ENCODE results near the gene KCNIP3. TPM values are rescaled to one million over a fixed set of nuclear protein-coding genes. Genes with fewer than 3 reads are reported as not detected.
A peak's percentile ranks its signal among the peaks of the same experiment; 100 is the strongest.

The KCNIP3 gene
- total RNA-seq, 1 experiment from 2014 or later, result 19.1 TPM

DNA sequence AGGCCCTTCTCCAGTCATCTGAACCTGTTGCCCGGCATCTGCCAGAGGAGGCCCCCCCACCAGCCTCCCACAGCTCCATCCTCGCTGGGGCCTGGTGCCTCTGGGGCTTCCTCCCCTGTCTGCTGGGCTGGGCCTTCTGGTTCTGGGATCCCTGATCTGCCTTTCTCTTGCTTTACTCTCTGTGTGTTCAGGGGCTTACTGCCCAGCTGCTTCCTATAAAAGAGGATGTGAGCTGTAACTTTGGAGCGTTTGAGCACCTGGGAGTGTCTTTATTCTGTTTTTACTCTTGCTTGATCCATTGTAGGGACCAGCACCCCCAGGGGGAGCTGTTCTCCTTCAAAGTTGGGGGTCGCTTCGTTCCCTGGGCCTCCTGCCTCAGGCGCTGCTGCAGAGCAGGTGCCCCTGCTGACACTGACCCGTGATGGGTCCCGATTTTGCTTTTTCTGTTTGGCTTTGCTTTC is 82.3 kb downstream of the KCNIP3 start:
- no peaks in the 10 kb centered on the region for H3K4me1 ChIP-seq (ENCODE audit: insufficient read depth, low read length)
- H3K27ac ChIP-seq (ENCODE audit: low read length), result no peak overlapping the region
- no peak overlapping the region for H3K4me3 ChIP-seq (ENCODE audit: low read length)
- TF ChIP-seq, protein P1, sequence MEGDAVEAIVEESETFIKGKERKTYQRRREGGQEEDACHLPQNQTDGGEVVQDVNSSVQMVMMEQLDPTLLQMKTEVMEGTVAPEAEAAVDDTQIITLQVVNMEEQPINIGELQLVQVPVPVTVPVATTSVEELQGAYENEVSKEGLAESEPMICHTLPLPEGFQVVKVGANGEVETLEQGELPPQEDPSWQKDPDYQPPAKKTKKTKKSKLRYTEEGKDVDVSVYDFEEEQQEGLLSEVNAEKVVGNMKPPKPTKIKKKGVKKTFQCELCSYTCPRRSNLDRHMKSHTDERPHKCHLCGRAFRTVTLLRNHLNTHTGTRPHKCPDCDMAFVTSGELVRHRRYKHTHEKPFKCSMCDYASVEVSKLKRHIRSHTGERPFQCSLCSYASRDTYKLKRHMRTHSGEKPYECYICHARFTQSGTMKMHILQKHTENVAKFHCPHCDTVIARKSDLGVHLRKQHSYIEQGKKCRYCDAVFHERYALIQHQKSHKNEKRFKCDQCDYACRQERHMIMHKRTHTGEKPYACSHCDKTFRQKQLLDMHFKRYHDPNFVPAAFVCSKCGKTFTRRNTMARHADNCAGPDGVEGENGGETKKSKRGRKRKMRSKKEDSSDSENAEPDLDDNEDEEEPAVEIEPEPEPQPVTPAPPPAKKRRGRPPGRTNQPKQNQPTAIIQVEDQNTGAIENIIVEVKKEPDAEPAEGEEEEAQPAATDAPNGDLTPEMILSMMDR (conservative IDR thresholded peaks at IDR 0.05; ENCODE audit: low read depth, low read length), result peak; percentile 35; the same call in 1 of the 2 replicates
- TF ChIP-seq EZH2 (IDR thresholded peaks at IDR 0.05; ENCODE audit: low read length, unreplicated experiment) (no peak), EZH2phosphoT487 (IDR thresholded peaks at IDR 0.05; ENCODE audit: borderline replicate concordance, low read length) (no peak)
- H3K36me3 ChIP-seq (ENCODE audit: low read depth, low read length), result no peaks in the 10 kb centered on the region
- no peak overlapping the region for H2AFZ ChIP-seq (ENCODE audit: low read length)
- H3K9me2 ChIP-seq (replicated peaks; ENCODE audit: low read length), result no peaks in the 10 kb centered on the region
- H3K9ac ChIP-seq (ENCODE audit: low read length), result no peak overlapping the region
- H3K9me3 ChIP-seq (ENCODE audit: low read length), result no peaks in the 10 kb centered on the region
- no TSS peak for BruUV-seq (replicated peaks)
- no peaks in the 10 kb centered on the region for H3K27me3 ChIP-seq (ENCODE audit: low read length)
- no peaks in the 10 kb centered on the region for H4K20me1 ChIP-seq (ENCODE audit: low read length)
- no peaks in the 10 kb centered on the region for H3K79me2 ChIP-seq (ENCODE audit: low read length)
- no peak for DNase-seq
- ATAC-seq, result no peak
- ChIA-PET CTCF (interaction anchor here (0.6 kb wide), 1 partner anchor 9 kb away, joined by 3 read pairs; no protein-coding TSS in a partner anchor), POLR2A (ENCODE audit: unreplicated experiment) (no interaction called here)
- intact Hi-C loops (cut with micrococcal nuclease), result no loop called here
- H3F3A ChIP-seq (ENCODE audit: low read length, unreplicated experiment), result no peaks in the 10 kb centered on the region
- H3K4me2 ChIP-seq (ENCODE audit: low read length), result no peak overlapping the region

DNA sequence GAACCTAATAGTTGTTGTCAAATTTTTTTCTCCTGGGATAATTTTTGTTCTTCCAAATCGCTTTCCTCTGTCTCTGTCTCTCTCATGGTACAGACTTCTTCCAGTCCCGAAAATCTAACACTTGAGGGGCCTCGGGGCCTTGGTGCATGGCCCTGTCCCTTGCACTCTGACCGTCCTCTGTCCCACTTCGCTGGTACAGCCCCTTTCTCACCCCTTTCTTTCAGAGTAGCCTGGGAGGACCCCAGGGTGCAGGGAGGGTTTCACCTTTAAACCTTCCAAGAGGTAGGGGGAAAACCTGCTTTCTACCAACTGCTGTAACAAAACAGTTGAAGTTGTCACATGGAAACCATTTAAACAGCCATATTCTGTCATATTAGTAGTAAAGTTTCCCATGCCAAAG is 83.1 kb downstream of the KCNIP3 start:
- no peaks in the 10 kb centered on the region for H3F3A ChIP-seq (ENCODE audit: low read length, unreplicated experiment)
- H3K27ac ChIP-seq (ENCODE audit: low read length), result no peak overlapping the region
- intact Hi-C loops (cut with micrococcal nuclease), result no loop called here
- TF ChIP-seq EZH2 (IDR thresholded peaks at IDR 0.05; ENCODE audit: low read length, unreplicated experiment) (no peak), EZH2phosphoT487 (IDR thresholded peaks at IDR 0.05; ENCODE audit: borderline replicate concordance, low read length) (no peak)
- TF ChIP-seq, protein P1 (conservative IDR thresholded peaks at IDR 0.05; ENCODE audit: low read depth, low read length), result no peak
- DNase-seq (no peak), ATAC-seq (no peak)
- no peaks in the 10 kb centered on the region for H3K27me3 ChIP-seq (ENCODE audit: low read length)
- no peaks in the 10 kb centered on the region for H3K9me3 ChIP-seq (ENCODE audit: low read length)
- H3K4me2 ChIP-seq (ENCODE audit: low read length), result no peak overlapping the region
- H4K20me1 ChIP-seq (ENCODE audit: low read length), result no peaks in the 10 kb centered on the region
- POLR2A ChIA-PET (ENCODE audit: unreplicated experiment), result no interaction called here
- no TSS peak for BruUV-seq (replicated peaks)
- no peak overlapping the region for H3K4me3 ChIP-seq (ENCODE audit: low read length)
- no peak overlapping the region for H2AFZ ChIP-seq (ENCODE audit: low read length)
- CTCF ChIA-PET, result no interaction called here
- H3K36me3 ChIP-seq (ENCODE audit: low read depth, low read length), result no peaks in the 10 kb centered on the region
- H3K79me2 ChIP-seq (ENCODE audit: low read length), result no peaks in the 10 kb centered on the region
- no peak overlapping the region for H3K9ac ChIP-seq (ENCODE audit: low read length)
- no peaks in the 10 kb centered on the region for H3K4me1 ChIP-seq (ENCODE audit: insufficient read depth, low read length)
- H3K9me2 ChIP-seq (replicated peaks; ENCODE audit: low read length), result no peaks in the 10 kb centered on the region

DNA sequence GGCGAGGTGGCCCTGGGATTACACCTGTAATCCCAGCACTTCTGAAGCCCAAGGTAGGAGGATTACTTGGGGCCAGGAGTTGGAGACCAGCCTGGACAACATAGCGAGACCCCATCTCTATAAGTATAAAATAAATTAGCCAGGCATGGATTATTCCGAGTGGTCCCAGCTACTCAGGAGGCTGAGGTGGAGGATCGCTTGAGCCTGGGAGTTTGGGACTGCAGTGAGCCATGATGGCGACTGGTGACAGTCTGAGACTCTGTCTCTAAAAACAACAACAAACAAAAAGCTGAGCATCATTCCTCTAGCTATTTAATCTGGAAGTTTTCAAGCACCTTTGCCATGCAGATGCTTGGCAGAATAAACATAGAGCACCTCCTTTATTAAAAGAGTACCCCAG is 83.6 kb downstream of the KCNIP3 start:
- no peaks in the 10 kb centered on the region for H3K4me1 ChIP-seq (ENCODE audit: insufficient read depth, low read length)
- no peaks in the 10 kb centered on the region for H3K9me3 ChIP-seq (ENCODE audit: low read length)
- ChIA-PET POLR2A (ENCODE audit: unreplicated experiment) (no interaction called here), CTCF (interaction anchor here (0.6 kb wide), 1 partner anchor 9 kb away, joined by 3 read pairs; no protein-coding TSS in a partner anchor)
- H3K4me2 ChIP-seq (ENCODE audit: low read length), result no peak overlapping the region
- no peaks in the 10 kb centered on the region for H3K9me2 ChIP-seq (replicated peaks; ENCODE audit: low read length)
- ATAC-seq, result no peak
- BruUV-seq (replicated peaks), result no TSS peak
- no peak overlapping the region for H3K27ac ChIP-seq (ENCODE audit: low read length)
- no peaks in the 10 kb centered on the region for H3F3A ChIP-seq (ENCODE audit: low read length, unreplicated experiment)
- no peaks in the 10 kb centered on the region for H4K20me1 ChIP-seq (ENCODE audit: low read length)
- intact Hi-C loops (cut with micrococcal nuclease), result no loop called here
- H3K79me2 ChIP-seq (ENCODE audit: low read length), result no peaks in the 10 kb centered on the region
- no peak overlapping the region for H3K9ac ChIP-seq (ENCODE audit: low read length)
- TF ChIP-seq EZH2 (IDR thresholded peaks at IDR 0.05; ENCODE audit: low read length, unreplicated experiment) (no peak), EZH2phosphoT487 (IDR thresholded peaks at IDR 0.05; ENCODE audit: borderline replicate concordance, low read length) (no peak)
- TF ChIP-seq, protein P1 (conservative IDR thresholded peaks at IDR 0.05; ENCODE audit: low read depth, low read length), result no peak
- no peak overlapping the region for H3K4me3 ChIP-seq (ENCODE audit: low read length)
- no peak for DNase-seq
- no peaks in the 10 kb centered on the region for H3K27me3 ChIP-seq (ENCODE audit: low read length)
- no peak overlapping the region for H2AFZ ChIP-seq (ENCODE audit: low read length)
- no peaks in the 10 kb centered on the region for H3K36me3 ChIP-seq (ENCODE audit: low read depth, low read length)
